SIG-M5 treated with dmso at 0.1 percent for 504 hours (cell line): ENCODE results near the gene EP400.

ENCODE experiments used
- DNase-seq: peaks from one replicate; lab custom pipeline; 2025; ENCODE audit not compliant: unreplicated experiment; lab: John Stamatoyannopoulos, UW

EP400 gene

DNA sequence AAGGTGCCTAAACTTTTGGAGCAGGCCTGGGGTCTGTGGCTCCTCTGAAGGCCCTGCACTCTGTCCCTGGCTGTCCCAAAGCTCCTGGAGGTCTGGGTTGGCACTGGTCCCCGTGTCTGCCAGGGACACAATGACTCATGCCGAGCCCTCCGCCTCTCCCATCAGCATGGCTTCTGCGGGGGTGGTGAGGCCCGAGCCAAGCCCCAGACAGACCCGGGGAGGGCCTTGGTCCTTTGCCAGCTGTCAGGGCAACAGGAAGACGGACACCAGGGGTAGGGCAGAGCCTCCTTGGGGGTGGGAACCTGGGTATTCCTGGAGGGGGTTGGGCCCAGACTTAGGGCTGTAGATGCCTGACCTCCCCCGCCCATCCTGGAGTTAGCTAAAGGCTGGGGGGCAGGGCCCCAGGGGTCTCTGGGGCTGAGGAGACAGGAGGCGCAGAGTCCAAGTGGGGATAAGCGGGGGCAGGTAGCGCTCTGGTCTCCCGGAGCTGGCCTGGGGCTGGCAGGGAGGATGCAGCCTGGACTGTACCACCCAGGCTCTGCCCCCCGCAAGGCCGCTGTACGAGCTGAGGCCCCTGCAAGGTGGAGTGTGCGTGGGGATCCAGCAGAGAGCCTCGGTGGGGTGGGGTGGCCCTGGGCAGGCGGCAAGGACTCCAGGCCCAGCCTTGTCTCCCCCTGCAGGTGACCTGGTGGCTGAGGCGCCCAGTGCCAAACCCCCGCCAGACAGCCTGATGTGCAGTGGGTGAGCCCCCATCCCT is 37.0 kb upstream of the EP400 start:
- no peak for DNase-seq

DNA sequence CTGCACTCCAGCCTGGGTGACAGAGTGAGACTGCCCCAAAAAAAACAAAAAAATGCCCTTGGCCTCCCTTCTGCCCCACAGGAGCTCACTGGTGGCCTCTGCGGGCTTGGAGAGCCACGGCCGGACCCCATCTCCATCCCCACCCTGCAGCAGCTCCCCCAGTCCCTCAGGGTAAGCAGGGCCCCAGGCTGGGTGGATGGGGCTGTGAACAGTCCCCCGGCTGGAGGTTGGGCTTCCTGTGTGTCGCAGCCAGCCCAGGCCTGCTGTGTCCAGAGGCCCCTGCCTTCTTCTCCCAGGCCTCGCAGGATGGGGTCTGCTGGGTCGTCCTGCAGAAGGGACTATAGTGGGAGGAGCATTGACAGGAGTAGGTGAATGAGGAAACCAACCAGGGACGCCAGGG is 36.1 kb upstream of the EP400 start:
- no peak for DNase-seq

DNA sequence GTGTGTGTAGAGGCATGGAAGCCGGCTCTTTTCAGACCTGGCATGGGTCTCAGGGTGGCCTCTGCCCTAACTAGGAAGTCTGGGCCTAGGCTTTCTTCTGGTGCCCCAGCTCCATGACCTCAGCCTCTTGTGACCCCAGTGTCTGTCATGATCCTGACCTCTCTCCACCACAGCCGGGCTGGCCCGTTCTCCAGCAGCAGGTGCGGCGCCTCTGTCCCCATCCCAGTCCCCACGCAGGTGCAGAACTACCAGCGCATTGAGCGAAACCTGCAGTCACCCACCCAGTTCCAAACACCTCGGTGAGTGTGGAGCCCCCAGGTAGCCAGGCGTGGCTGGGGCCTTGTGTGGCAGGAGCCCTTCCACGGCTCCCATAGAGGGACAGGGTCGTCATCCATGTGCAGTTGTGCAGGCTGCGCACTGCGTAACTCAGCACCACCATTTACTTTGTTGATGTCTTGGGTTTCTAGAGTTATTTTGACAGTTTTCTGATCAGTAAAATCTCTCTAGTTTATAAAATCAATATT is 35.5 kb upstream of the EP400 start:
- DNase-seq, result no peak

DNA sequence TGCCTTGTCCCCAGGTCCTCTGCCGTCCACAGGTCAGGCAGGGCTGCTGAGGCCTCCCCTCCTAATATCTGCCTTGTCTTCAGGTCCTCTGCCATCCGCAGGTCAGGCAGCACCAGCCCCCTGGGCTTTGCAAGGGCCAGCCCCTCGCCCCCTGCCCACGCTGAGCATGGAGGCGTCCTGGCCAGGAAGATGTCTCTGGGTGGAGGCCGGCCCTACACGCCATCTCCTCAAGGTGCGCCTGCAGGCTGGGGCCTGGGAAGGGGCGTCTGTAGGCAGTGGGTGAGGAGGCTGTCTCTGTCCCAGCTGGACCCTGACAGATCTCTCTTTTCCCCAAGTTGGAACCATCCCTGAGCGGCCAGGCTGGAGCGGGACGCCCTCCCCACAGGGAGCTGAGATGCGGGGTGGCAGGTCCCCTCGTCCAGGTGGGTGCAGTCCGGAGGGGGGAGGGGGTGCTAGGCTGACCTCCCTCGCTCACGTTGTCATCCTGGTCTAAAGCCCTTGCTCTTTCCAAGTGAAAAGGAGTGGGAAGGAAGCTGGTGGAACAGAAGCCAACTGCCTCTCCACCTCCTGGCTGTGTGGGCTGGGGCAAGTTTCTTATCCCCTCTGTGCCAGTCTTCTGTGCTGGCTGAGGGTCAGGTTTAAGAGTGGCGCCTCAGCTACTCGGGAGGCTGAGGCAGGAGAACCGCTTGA is 34.6 kb upstream of the EP400 start:
- DNase-seq, result no peak

DNA sequence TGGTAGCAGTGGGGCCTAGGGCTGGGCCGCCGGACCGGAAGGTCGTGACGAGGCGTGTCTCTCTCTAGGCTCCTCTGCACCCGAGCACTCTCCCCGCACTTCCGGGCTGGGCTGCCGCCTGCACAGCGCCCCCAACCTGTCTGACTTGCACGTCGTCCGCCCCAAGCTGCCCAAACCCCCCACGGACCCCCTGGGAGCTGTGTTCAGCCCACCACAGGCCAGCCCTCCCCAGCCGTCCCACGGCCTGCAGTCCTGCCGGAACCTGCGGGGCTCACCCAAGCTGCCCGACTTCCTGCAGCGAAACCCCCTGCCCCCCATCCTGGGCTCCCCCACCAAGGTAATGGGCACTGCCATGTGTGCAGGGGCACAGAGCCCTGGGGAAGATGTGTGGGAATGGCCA is 33.9 kb upstream of the EP400 start:
- DNase-seq, result no peak

DNA sequence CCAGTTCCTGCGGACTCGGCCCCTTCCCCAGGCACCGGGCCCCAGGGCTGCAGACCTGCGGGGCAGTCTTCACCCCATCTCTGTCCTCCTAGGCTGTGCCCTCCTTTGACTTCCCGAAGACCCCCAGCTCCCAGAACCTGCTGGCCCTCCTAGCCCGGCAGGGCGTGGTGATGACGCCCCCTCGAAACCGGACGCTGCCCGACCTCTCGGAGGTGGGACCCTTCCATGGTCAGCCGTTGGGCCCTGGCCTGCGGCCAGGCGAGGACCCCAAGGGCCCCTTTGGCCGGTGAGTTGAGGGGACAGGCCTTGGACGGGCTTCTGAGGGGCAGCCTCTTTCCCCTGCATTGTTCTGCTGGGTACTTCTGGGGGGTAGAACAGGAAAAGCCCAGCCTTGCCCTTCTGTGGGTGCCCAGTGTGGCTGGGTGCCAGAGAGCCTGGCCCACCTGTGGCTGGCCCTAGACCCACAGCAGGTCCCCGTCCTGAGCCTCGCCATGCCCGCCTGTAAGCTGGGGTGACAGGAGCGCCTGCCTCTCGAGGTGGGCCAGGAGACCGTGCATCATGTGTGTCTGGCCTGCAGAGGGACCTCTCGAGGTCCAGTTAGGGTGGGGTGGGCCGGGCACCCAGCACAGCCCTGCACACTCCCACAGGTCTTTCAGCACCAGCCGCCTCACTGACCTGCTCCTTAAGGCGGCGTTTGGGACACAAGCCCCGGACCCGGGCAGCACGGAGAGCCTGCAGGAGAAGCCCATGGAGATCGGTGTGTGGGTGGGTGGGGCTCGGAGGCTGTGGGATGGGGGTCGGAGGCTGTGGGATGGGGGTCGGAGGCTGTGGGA is 33.2 kb upstream of the EP400 start:
- no peak for DNase-seq

DNA sequence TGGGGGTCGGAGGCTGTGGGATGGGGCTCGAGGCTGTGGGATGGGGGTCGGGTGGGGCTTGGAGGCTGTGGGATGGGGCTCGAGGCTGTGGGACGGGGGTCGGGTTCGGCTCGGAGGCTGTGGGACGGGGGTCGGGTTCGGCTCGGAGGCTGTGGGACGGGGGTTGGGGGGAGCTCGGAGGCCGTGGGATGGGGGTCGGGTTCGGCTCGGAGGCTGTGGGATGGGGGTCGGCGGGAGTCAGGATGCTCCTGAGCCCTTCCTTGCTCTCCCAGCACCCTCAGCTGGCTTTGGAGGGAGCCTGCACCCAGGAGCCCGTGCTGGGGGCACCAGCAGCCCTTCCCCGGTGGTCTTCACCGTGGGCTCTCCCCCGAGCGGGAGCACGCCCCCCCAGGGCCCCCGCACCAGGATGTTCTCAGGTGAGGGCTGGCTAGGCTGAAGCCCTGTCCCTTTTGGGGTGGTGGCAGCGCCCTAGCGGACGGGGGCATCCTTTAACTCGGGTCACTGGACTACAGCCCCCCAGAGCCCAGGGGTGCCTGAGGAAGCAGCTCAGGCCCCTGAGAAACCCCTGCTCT is 32.5 kb upstream of the EP400 start:
- no peak for DNase-seq

DNA sequence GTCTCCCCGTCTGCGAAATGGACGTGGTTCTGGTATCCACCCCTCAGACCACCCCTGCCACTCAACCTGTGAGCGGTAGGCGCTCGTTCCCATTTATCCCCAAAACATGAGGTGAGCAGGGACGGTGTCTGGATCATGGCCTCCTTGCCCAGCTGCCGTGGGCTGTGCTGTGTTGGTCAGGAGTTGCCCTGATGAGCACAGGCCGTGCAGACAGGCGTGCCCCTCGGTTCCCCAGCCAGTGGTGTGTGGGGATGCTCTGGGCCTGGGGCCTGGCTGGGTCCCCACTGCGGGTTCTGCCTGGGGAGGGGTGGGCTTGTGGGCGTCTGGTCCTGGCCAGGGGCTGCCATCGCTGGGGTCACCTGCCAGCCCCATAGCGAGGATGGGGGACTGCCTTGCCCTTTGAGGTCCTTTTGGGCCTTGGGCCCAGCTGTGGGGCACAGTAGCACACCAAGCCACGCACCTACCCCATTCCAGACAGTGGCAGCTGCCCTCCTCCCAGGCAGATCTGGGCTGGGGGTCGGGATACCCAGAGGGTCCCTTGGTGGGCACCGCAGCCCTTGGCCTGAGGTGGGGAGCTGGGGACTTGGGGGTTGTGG is 31.9 kb upstream of the EP400 start:
- no peak for DNase-seq

DNA sequence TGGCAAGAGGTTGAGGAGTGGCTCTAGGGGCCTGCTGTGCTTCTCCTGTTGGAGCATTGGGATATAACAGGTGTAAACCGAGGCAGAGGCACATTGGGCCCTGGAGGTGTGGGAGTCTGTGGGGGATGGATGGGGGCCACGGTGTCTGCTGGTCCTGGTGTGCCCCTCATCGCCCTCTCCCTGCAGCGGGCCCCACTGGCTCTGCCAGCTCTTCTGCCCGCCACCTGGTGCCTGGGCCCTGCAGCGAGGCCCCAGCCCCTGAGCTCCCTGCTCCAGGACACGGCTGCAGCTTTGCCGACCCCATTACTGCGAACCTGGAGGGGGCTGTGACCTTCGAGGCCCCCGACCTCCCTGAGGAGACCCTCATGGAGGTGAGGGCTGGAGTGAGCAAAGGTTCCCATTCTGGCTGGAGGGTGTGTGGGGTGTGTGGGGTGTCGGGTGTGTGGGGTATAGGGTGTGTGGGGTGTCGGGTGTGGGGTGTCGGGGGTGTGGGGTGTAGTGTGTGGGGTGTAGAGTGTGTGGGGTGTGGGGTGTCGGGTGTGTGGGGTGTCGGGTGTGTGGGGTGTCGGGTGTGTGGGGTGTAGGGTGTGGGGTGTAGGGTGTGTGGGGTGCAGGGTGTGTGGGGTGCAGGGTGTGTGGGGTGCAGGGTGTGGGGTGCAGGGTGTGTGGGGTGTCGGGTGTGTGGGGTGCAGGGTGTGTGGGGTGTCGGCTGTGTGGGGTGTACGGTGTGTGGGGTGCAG is 31.3 kb upstream of the EP400 start:
- DNase-seq, result no peak

DNA sequence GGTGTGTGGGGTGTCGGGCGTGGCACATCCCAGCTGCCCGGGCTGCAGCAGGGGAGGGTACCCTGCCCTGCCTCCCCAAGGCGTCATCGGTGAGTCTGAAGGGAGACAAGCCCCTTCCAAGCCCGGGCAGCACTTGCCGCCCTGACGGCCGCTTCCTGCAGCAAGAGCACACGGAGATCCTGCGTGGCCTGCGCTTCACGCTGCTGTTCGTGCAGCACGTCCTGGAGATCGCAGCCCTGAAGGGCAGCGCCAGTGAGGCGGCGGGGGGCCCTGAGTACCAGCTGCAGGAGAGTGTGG is 30.7 kb upstream of the EP400 start:
- no peak for DNase-seq

DNA sequence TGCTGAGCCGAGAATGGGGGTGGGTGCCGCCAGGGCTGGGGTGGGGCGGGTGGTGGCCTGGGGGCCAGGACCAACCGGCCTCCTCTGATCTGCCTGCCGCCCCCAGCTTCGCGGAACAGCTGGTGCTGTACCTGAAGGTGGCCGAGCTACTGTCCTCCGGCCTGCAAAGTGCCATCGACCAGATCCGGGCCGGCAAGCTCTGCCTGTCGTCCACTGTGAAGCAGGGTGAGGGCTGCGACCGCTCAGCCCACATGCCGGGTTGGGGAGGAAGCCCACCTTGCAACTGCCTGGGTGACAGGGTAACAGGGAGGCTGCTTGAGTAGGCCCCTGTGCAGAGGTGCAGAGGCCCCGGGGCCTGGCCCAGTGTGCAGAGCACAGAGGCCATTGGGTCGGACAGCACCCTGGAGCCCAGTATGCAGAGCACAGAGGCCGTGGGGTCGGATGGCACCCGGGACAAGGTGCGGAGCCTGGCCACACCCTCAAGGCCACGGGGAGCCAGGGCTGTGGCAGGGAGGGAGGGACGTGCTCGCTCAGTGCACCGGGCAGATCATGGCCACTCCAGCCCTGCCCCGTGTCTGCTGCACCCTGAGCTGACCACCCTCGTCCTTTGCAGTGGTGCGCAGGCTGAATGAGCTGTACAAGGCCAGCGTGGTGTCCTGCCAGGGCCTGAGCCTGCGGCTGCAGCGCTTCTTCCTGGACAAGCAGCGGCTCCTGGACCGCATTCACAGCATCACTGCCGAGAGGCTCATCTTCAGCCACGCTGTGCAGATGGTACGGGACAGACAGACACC is 30.2 kb upstream of the EP400 start:
- DNase-seq, result no peak

DNA sequence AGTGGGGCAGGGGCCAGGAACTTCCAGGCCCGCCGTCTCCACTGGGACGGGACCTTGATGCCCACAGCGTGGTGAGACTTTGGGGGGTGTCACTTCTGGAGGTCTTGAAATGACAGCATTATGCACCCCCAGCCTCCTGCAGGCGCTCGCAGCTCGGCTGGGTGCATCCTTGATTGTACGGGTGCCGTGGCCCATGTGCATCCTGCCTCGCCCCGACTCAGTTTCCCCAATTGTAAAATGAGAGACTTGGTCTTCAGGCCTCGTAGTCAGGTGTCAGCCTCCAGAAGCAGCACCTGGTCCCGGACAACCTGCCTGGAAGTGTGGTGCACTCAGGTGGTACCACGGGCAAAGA is 29.6 kb upstream of the EP400 start:
- DNase-seq, result no peak

DNA sequence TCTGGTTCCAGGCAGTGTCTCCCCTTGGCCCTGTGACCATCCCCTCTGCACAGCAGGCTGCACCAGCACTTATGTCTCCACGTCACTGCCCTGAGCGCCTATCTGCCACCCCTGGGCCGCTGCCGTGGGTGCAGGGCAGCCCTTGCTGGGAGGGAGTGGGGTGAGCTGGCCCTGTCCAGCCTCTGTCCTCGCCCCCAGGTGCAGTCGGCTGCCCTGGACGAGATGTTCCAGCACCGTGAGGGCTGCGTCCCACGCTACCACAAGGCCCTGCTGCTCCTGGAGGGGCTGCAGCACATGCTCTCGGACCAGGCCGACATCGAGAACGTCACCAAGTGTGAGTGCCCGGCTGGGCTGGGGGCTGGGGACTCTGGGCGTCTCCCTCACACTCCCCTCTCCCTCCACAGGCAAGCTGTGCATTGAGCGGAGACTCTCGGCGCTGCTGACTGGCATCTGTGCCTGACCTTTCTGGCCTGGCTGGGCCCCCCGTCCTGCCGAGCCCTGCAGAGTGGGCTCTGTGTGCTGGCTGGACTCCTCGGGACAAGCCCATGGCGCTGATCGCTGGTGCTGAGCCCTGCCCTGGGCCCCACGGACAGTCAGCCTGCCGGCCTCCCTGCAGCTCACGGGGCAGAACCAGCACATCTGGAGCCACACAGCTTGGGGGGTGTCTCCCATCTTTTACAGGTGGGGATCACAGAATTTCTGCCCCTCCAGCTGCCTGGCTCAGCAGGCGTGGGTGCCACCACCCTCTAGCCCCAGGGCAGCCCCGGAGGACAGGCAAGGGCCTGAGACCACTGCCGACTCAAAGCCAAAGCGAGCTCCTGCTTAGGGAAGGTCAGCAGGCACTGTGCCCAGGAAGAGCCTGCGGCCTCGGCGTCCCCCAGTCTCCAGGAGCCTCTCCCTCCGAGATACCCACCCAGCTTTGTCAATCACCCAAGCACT is 28.6 kb upstream of the EP400 start:
- no peak for DNase-seq

DNA sequence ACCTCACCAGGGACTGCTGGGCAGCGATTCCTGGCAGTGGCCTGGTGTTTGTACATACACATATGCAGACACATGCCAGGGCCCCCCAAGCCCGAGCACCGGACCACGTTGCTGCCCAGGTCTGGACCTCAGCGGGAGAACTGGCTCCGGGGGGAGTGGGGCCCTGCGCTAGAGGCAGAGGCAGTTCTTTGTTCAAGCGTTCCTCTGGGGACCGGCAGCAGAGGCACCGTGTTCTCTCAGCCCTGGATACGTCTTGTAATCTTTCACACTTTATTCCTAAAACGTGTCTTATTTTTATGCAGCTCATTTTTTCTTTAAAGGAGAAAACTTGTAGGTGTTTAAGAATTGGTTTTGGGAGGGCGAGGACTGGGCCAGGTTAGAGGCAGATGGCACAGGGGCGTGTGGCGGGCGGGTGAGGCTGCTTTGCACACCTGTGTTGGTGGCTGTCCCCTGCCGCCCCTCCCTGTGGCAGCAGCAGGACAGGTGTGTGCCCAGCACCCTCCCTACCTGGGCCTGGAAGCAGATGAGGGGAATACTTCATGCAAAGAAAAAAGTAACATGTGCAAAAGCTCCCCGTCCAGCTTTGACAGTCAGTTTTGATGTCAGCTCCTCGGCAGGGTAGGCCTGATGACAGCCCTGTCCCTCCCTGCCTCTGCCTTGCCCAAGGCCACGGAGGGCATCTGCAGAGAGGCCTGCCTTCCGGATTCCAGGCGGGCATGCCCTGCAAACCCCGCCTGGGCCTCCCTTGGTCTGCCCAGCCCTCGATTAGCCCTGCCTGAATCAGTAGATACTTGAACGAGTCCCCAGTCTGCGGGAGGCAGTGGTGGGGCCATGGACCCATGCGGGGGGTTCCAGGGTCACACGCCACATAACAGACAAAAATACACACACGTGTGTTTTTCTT is 27.6 kb upstream of the EP400 start:
- DNase-seq, result no peak

DNA sequence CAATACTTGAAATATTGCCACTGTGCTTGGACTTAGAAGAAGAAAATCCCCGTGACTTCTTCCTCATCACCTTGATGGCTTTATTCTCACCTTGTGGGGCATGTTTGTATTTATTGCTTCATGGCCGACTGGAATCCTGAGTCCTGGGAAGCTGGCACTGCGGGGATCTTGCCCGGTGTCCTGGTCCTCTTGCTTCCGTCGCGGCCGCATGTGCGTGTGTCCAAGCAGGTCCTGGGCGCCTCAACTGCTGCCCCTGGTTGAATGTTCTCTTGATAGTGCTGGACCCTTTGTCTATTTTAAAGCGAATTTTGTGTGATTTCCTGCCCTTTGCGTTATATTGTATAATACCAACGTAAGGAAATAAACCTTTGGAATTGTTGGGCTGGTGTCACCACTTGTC is 27.0 kb upstream of the EP400 start:
- no peak for DNase-seq

DNA sequence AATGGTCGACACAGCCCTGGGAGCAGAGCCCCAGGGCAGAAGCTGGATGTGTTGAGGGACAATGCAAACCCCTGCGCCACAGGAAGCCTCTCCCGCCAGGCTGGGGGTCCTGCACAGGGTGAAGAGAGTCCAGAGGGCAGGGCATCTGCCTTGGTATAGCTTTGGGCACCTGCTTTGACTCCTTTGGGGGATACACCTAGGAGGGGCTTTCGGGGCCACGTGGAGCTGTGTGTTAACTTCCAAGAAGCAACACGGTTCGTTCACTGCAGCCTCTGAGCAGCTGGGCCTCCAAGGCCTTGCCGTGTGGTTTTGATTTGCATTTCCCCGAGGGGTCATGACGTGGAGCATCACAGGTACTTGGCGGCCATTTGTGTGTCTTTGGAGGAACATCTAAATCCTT is 26.5 kb upstream of the EP400 start:
- DNase-seq, result no peak
